CD4-positive, alpha-beta T cell treated with Interleukin-17A for 1 hour (primary cell): ENCODE measurements around the gene GPN2.

ENCODE experiments used
- DNase-seq: peaks from one replicate; pipeline ENCODE4 v3.0.0-alpha.2; 2020

GPN2 gene

DNA sequence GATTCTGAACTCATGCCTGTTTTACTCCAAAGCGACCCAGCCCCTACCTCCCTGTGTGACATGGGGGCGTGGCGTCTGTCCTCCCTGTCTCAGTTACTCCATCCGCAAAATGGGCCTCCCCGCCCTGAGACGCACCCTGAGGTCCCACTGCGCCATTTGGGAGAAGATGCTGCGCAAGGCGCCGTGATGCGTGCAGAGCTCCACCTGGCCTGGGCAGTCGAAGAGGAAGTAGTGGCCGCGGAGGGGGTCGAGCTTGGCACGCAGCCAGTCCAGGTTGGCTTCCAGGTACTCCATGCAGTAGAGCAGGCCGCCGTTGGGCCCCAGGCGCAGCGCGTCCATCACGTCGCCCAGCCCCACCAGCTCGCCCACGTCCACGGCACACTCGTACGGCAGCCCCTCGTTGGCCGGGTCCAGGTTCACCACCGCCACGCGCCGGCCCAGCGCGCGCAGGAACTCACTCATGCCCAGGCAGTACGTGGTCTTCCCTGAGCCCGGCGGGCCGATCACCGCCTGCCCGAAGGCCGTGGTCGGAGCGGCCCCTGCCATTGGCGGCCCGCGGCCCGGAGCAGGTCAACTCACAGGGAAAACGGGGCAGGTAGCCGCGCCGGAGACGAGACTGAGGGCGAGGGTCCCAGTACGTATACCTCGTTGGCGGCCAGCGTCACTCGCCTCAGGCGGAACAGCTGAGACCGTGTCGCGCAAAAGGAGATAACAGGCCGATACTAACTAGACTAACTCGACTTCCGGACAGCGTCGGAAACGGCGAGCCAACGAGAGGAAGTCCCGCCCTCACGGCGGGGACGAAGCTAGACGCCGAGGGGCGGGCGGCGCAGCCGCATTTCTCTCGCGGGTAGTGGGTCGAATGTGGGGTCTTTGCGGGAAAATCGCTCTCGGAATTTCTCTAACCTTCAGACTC is at the start of gene GPN2:
GPN2 (minus strand) TSS at position 733 of the 916 bp plus-strand sequence; CDS start at position 546, 187 bp downstream.
- peak; percentile 83 for DNase-seq

DNA sequence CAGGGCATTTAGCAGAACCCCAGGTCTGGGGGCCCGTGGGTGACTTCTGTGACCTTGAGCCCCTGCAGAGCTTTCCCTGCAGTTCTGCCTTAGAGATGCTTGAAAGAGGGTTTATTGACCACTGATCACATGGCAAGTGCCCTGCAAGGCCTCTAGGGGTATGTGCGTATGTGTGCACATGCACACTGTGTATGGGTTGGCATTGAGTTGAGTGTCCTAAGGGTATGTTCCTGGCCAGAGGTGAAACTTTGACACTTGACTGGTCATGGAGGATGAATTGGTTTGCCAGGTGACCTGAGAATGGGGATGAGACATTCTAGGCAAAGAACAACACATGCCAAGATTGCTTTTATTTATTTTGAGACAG is 48.6 kb upstream of the GPN2 start:
- DNase-seq, result no peak

DNA sequence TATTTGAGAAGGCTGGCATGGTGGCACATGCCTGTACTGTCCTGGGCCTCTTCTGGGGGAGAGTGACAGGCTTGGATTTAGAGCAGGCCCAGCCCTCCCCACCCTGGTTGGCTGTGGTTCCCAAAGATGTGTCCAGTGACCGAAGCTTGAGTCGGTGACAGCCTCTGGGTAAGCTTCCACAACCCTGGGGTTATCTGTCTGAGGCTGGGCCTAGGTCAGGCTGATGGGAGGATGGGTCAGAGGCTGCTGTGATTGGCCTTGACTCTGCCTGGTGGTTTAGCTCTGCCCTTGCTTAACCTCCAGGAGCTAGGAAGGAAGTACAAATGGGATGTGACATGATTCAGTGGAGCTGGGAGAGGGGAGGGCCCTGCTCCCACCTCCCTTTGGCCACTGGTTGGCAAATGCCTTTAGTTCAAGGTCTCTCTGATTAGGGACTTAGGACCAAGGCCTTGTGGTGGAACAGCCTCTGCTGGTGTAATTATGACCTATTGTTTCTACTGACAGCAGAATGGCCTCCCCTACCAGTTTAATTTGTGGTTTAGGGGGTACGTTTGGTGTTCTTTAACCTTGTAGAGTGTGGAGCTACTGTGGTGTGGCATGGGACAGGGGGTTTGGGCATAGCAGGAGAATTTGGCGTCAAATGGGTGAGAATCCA is 48.0 kb upstream of the GPN2 start:
- no peak for DNase-seq

DNA sequence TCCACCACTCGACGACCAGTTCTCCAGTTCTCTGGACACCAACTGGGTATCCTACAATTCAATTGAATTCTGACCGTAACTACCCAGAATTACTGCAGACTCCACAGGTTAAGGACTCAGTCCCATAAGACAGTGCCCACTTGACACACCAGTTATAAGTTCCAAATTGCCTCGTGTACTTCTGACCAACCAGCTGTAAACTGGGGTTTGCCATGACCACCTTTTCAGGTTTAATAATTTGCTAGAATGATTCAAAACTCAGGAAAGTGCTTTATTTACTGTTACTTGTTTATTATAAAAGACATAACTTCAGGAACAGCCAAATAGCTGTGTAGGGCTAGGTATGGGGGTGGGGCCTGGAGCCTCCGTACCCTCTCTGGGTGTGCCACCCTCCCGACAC is 46.7 kb upstream of the GPN2 start:
- DNase-seq, result no peak

DNA sequence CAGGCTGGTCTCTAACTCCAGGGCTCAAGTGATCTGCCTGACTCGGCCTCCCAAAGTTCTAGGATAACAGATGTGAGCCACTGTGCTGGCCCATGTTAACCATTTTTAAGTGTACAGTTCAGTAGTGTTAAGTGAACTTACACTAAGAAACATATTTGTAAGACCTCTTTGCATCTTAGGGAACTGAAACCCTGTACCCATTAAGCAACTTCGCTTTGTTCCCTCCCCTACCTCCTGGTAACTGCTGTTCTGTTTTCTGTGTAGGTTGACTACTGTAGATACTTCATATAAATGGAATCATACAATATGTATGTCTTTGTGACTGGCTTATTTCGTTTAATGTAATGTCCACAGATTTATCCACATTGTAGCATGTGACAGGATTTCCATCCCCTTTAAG is 42.4 kb upstream of the GPN2 start:
- peak; percentile 1 for DNase-seq

DNA sequence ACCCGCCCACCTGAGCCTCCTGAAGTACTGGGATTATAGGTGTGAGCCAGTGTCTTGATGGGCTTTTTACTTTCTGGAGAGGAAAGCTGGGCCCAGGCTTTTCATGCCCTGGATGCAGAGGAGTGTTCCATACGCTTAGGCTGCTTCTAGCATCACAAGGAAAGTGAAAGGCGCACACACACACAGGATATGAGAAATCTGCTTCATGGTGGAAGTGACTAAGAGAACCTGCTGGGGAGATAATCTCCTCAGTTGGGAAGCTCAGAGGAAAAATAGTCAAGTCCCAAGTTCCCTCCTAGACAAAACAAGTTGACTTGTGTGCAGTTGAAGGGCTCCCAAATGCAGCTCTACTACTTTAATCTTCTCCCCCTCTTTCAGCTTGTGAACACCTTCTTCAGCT is 33.6 kb upstream of the GPN2 start:
- no peak for DNase-seq

DNA sequence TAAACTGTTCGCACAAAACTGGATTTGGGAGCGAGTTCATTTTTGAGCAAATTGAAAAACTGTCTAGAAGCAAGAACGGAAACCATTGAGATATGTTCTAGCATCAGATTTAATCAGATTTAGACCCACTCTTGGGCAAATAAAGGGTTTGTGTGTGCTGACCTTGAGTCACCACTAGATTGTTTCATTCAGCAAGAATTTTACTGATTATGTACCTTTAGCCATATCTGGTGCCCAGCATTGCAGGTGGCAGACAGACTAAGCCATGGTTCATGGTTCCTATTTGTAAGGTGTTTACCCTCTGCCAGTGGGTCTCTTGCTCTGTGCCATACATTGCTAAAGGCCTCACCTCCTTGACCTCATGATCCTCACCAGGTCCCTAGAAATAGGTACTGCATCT is 32.8 kb upstream of the GPN2 start:
- DNase-seq, result no peak

DNA sequence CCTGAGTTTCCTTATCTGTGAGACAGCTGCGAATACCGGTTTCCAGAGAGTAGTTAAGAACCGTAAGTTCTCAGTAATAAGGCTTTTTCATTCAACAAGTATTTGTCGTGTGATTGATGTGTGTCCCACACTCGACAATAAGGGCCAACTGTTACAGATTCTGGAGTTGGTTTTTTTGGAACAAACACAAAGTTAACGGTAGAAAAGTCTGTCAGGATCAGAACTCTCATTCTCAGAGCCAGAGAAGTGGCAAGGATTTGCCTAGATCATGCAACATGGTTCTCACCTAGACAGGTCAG is 32.3 kb upstream of the GPN2 start:
- DNase-seq, result peak; percentile 1

DNA sequence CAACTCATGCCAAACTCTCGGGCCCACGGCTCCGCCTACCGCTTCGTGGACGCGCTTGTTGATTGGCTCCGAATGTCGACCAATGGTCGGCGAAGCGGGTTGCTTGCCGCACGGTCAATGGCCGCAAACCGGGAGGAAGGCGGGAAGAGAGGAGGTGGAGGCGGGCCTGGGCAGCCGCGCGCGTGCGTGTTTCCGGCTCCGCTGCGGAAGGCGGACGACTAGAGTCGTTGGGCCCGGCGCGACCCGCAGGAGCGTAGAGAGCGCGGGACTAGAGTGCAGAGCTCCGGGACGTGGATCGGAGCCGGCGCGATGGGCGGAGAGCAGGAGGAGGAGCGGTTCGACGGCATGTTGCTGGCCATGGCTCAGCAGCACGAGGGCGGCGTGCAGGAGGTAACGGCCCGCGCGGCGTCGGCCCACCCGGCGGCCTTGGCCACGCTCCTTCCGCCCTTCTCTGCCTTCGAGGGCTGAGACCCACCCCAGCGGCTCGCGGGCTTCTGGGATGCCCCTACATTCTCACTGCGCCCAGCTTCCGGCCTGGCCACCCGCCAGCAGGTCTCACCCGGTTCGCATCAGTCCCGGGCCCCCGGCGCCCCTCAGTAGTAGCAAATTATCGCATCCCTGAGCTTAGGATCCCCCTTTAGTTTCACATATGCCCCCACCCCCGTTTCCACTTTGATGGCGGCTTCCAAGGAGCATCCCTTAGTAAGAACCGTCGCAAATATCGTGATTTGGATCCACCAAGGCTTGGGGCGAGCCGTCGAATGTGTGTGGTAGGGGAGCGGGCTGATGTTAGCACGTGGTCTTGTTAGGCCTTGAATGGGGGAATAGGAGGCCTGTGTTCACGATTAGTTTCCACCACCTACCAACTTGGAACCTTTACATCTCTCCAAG is 31.7 kb upstream of the GPN2 start, which contains the start of gene NUDC:
NUDC (plus strand) TSS at position 204 of the 891 bp plus-strand sequence; CDS start at position 310, 106 bp downstream.
- DNase-seq, result peak; percentile 97

DNA sequence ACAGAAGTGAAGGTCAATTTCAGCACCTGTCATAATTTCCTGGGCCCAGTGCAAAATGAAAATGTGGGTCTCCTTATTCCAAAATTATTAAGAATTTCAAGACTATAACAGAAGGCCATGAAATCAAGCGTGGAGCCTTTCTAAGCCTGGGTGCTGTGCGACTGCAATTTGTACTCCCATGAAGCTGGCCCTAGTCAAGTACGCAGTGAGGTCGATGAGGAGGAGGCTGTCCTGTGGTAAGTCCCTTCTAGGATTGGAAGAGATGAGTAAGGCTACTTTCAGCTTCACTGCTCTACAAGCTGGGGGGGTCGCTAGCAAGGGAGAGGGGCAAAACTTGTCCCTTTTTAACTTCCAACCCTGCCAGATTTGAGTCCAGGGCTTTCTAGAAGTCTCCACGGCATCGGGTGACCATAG is 31.1 kb upstream of the GPN2 start:
- DNase-seq, result no peak

DNA sequence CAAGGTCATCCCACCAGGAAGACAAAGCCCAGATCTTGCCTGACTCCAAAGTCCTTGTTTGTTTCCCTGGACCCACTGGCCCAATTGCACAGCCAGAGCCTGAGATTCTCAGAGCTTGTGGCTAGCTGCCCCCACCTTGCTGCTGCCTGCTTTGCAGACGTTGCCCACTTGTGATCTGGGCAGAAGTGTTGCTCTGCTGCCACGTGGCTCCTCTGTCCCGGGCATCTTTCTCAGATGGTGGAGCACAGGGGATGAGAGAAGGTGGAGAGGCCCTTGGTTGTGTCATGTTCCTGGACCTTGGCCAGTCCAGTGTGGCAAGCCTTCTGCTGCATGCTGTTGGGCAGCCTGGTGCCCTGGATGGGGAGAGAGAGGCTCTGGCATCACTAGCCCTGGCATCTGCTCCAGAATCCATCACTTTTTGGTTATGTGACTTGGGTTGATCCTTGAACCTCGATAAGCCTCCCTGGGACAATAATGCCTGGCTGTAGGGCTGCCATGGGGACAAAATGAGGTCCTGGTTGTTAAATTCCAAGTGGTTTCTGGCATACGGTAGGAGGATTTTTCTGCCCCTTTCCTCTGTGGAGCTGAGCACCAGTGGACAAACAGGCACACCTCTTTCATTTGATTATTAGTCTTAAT is 25.2 kb upstream of the GPN2 start:
- no peak for DNase-seq

DNA sequence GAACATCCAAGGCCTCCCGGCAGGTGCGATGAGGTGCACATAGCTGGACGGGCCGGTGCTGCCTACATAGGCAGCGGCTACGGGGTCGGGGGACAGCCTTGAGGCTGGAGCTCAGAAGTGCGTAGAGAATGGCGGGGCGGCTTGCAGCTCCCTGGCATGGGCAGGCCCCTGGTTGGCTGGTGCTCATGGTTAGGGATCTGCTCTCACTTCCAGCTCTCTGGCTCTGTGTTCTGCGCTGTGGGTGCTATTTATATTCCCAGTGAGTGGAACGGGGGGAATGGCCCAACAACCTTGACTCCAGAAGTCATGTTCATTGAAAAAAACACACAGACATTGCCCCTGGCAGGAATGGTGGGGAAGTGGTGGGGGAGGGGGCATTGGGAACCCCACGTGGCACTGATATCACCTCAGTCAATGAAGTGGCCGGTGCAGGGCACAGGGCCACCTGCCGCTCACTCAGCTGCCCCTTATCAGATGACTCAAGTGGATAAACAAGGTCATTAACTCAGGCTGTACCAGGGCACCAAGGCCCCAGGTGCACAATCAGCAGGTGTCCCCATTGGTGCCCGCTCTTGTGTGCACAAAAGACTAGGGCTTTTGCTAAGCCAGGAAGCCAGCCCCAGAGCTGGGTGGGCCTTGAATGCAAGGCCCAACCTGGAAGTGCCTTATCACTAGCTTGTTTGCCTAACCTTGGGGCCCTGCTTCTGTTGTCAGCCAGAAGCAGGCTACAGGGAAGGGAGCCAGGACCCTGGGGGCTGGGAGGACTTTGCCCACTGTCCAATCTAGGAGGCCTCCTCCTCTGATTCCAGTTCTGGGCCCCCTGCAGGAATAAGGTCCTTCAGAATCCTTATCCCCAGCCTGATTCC is 23.9 kb upstream of the GPN2 start, which contains the start of gene NR0B2:
NR0B2 (minus strand) TSS at position 222 of the 866 bp plus-strand sequence; CDS start at position 187, 35 bp downstream.
- DNase-seq, result no peak

DNA sequence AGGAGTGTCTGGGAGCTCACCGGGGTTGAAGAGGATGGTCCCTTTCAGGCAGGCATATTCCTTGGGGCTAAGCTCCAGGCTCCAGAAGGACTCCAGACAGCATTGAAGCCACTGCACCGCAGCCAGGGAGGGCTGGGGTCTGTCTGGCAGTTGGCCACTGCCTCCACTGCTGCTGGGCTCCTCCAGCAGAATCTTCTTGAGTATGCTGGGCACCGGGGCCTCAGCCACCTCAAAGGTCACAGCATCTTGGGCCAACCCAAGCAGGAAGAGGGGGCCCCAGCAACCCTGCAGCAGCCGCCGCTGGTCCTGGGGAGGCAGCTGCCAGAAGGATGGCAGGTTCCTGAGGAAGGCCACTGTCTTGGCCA is 23.3 kb upstream of the GPN2 start:
- DNase-seq, result no peak

DNA sequence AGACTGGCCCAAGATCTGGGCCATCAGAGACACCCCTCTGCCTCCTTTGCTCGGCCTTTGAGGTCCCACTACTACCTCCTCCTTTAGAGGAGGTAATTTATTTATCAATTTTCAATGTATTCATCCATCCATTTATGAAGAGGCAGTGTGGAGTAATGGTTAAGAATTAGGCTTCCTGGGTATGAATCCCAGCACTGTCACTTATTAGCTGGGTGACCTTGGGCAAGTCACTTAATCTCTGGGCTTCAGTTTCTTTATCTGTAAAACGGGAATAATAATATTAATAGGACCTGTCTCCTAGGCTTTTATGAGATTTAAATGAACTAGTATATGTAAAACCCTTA is 22.0 kb upstream of the GPN2 start:
- DNase-seq, result no peak

DNA sequence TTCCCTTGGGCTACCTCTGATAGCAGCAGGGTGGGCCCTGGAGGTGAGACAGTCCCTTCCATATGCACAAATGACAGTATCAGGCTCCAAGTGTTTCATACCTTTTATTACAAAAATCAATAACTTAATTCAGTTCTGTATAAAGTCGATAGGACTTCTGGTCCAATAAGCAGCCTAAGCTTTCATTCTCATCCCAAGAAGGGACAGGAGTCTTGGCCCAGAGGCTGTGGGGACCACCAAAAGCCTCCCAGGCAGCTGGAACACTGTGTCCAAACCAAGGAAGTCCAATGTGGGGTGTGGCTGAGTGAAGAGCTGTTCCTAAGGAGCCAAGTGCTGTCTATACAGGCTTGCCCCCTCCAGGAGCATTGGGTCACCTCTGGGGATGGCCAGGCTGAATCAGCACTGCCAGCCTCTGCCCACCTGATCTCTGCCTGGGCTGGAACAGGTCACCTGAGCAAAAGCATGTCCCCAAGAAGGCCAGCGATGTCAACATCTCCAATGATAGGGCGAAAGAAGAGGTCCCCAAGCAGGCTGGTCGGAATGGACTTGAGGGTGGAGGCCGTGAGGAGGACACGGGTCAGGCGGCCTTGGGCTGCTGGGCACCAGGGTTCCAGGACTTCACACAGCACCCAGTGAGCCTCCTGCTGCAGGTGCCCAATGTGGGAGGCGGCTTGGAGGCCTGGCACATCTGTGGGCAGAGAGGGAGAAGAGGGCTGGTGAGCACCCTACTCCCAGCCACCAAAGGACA is 21.5 kb upstream of the GPN2 start:
- DNase-seq, result no peak

DNA sequence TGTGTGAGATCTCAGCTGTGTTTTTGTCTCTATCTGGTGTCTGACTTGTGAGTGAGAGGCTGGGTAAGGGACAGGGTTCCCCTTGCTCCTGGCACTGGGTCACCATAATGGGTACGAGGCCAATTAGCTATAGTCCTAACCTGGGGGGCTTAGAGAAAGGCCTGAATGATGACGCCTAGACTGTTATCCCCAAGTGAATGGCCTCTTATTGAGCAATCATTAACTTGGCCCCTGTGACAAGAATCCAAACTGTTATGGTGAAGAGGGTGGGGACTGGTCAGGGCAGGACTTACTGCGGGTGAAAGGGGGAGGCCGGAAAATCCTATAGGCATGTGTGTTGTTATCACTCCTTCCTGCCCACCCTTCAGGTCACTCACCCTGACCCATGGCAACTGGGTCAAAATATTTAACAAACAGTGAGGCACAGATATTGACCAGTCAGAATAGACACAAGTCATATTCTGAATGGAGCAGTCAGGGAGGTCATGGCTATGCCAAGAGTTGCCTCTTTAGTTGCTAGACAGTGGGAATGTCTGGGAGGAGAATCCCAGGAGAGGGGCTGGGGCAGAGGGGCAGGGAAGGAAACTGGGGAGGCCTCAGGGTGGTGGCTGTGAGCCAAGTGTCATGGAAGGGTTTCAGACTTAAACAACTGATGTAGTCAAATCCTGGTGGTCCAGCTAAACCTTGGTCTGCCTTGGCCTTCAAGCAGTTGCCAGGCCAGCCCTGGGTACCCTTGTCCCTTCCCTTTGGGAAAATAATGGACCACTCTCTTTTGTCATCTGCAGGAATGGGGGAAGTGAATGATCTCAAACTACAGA is 20.5 kb upstream of the GPN2 start:
- no peak for DNase-seq

DNA sequence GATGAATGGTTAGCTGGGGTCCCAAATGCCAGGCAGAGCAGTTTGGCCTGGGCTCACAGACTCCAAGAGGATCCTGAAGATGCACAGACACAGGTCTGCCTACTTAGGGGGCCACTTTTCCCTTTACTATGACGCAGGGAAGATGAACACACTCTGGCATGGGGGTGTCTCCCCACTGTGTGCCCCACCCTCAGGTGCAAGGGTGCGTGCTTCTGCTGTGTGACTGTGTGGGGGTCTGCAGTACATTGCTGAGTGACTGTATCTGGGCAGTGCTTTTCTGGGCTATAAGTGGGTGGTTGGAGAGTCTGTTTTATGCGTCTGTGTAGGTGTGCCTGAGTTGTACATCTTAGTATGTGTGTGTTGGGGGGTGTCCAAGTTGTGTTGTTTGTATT is 19.9 kb upstream of the GPN2 start:
- no peak for DNase-seq

DNA sequence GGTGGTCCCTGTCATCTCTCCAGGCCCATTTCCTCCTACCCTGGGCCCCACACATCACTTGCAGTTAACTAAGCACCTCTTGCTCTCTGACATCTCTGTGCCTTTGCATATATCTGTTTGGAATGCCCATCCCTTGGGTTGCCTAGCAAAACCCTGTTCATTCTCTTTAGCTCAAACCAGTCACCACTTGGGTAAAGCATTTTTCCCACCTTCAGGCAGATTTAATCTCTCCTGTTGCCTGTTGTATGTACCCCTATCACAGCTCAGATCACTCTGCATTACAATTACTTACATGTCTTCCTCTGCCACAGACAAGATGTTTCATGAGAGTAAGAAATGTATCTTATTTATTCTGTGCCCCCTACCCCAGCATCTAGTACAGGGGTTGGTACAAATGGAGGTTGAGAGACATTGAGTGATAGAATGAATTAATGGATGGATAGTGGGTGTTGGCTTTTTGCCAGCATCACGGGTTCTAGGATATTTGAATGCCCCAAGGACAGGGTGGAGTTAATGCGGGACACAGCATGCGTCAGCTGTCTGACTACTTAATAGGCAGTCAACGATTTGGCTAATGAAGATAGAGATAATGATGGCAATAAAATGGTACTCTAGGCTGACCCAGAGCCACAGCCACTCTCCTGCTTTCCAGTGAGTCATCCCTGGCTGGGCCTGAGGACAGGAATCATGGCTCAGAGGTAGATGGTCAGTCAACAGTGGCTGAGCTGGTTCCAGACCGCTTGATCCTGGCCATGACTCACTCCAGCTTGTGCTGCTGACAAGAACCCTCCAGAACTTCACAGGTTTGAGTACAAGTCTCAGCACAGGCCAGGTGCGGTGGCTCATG is 17.2 kb upstream of the GPN2 start:
- DNase-seq, result no peak

DNA sequence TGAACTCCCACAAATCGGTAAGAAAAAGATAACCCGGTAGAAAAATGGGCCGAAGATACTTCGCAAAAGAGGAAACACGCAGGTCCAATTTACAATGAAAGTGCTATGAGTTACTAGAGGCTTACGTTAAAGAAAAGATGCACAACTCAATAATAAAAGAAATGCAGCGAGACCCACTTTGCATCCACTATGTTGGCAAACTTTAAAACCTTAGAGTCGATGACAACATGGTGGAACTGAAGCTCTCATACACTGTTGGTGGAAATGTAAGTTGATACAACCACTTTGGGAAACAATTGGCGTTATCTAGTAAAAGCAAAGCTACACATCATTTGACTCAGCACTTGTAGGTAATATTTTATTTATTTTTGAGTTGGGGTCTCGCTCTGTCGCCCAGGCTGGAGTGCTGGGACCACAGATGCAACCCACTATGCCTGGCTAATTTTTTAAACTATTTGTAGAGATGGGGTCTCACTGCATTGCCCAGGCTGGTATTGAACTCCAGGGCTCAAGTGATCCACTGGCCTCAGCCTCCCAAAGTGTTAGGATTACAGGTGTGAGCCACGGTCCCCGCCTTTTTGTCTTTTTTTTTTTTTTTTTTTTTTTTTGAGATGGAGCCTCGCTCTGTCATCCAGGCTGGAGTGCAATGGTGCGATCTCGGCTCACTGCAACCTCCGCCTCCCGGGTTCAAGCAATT is 10.9 kb upstream of the GPN2 start:
- no peak for DNase-seq
